ENCODE measurements around the gene USP16.
"Not testable (repeated sequence)": the region's sequence is repeated elsewhere in the genome, so short reads cannot be mapped to it uniquely, and the experiment has no call there.

GRCh38 chr21:29011236-29011635, 13.2 kb upstream of the USP16 start:
- TF ChIP-seq CTCF (conservative IDR thresholded peaks at IDR 0.05); EZH2 (IDR thresholded peaks at IDR 0.05; ENCODE audit: low read depth): not testable (repeated sequence)

Data from PC-9 (cell line).